Ovary (tissue), 9 donors: ENCODE data around the gene ABLIM1. TPM values are rescaled to one million over a fixed set of nuclear protein-coding genes. Genes with fewer than 3 reads are reported as not detected.

Source experiments
- DNase-seq, 5 donors: peaks; one replicate each; pipeline ENCODE4 v3.0.0-alpha.2; 2019 to 2020
- H3K27ac ChIP-seq, 2 donors: fragments of 200-600 bp; one replicate each; pipeline versions ENCODE4 v1.5.1 to v1.8.0; 2019 to 2022
- H3K27me3 ChIP-seq: fragments of 200-600 bp; one replicate; pipeline ENCODE4 v1.8.0; 2022
- H3K36me3 ChIP-seq: fragments of 200-600 bp; sonication (generic); one replicate; pipeline ENCODE4 v1.5.1; 2019
- H3K4me1 ChIP-seq: one replicate; pipeline ENCODE4 v1.8.1; 2013; ENCODE audit warnings: mild to moderate bottlenecking, moderate library complexity; ENCODE audit not compliant: insufficient read depth
- H3K4me3 ChIP-seq: fragments of 200-600 bp; sonication (generic); one replicate; pipeline ENCODE4 v1.5.1; 2017
- H3K9me3 ChIP-seq, 2 donors: fragments of 200-600 bp in 1 of 2; sonication (generic) in 1 of 2; one replicate each; pipeline versions ENCODE4 v1.5.1 to v1.8.1; 2013 to 2019; ENCODE audit warnings: mild to moderate bottlenecking in 1 of 2, moderate library complexity in 1 of 2
- CTCF ChIP-seq, 3 donors: fragments of 450-650 bp in 2 of 3; fragments of 200-600 bp in 1 of 3; IDR thresholded peaks; one replicate each; pipeline versions ENCODE4 v1.5.1 to v1.8.0; 2016 to 2022; ENCODE audit warnings: antibody characterized with exemption in 3 of 3, mild to moderate bottlenecking in 1 of 3
- EP300 ChIP-seq: sonication (generic); formaldehyde crosslinking; IDR thresholded peaks from one replicate; pipeline ENCODE4 v1.6.1; 2017; ENCODE audit warnings: antibody characterized with exemption
- POLR2A ChIP-seq: fragments of 450-650 bp; IDR thresholded peaks from one replicate; pipeline ENCODE4 v1.6.1; 2017; ENCODE audit warnings: antibody characterized with exemption, mild to moderate bottlenecking, moderate library complexity
- WGBS, 3 donors: extraction: QIAGEN DNeasy Blood & Tissue Kit in 1 of 3; methylation state at CpG; one replicate each; pipeline versions ENCODE4 v1.1.5 to v1.1.7; 2013 to 2017; 5-methylcytosine and 5-hydroxymethylcytosine counted together
- intact Hi-C, 4 donors: fragments of 100-400 bp; cut with DNase I; formaldehyde crosslinking; loops; one replicate each; pipeline versions ENCODE4 v1.11.0 to v1.15.1; 2022 to 2023
- polyA plus RNA-seq, 2 donors: library from polyadenylated mRNA; stranded (reverse); fragments of 200-250 nt in 1 of 2; fragments of 350-450 nt in 1 of 2; fragmentation: Illumina TruSeq in 1 of 2; extraction: RNeasy Lipid Tissue Mini Kit (QIAGEN cat#74804) in 1 of 2; gene quantifications; one replicate each; pipeline ENCODE4 v1.2.3, GENCODE V29; 2013 to 2014
- total RNA-seq, 7 donors: library from RNA; depleted of rRNA in 2 of 7; stranded (reverse); fragments of >200 nt in 2 of 7; fragmentation: NEBNext Ultra II Directional in 3 of 7; extraction: Animal tissue kit (Norgen Biotek cat#: 25700) in 3 of 7; gene quantifications; one replicate each; pipeline versions ENCODE4 v1.1.0 to v1.2.4, GENCODE V29; 2016 to 2023
- donor health status: DM: no; HTN: no; CAD: no; lungs with moderate emphysema.
- donor health status: DM: no; HTN: no; CAD: no.
- donor health status: Bipolar disorder and iron deficiency.
- donor health status: DM: yes; HTN: yes; CAD: no.
- donor health status: DM: no; HTN: no; CAD: no.
- donor health status: DM: yes; HTN: yes; CAD: no.

ABLIM1 gene
- total and polyA plus RNA-seq, 9 donors: 155 to 505 (median 283) TPM

GRCh38 chr10:114682121-114682520 lies 24.0 kb upstream of the ABLIM1 start:
- no peak for DNase-seq
- intact Hi-C loops: no loop called here
- Histone ChIP-seq H3K27ac (no peak overlapping the region), H3K4me3 (no peak overlapping the region), H3K27me3 (no peaks in the 10 kb centered on the region), H3K4me1 (peaks cover 2% of the 10 kb centered on the region), H3K9me3 (no peaks in the 10 kb centered on the region), H3K36me3 (no peaks in the 10 kb centered on the region)
- TF ChIP-seq POLR2A (no peak), CTCF (IDR thresholded peaks at IDR 0.05) (no peak), EP300 (no peak)
- WGBS, 3 donors: 5 to 14% (median 13%) methylated on average over 3 of the region's 3 CpGs

- TF ChIP-seq EP300 (no peak), CTCF (IDR thresholded peaks at IDR 0.05) (no peak), POLR2A (no peak)
- DNase-seq: no peak
- Histone ChIP-seq H3K36me3 (no peaks in the 10 kb centered on the region), H3K27me3 (no peaks in the 10 kb centered on the region), H3K4me3 (no peak overlapping the region), H3K4me1 (peaks cover 2% of the 10 kb centered on the region), H3K27ac (no peak overlapping the region), H3K9me3 (no peaks in the 10 kb centered on the region)
- intact Hi-C loops: no loop called here
- 50 to 66% (median 56%) methylated on average over 5 of the region's 5 CpGs for WGBS, 3 donors
Observed at GRCh38 chr10:114681542-114681941, 23.5 kb upstream of the ABLIM1 start.

- no peaks in the 10 kb centered on the region for H3K9me3 ChIP-seq
- DNase-seq: no peak
- intact Hi-C loops: no loop called here
- H3K36me3 ChIP-seq: no peaks in the 10 kb centered on the region
- H3K27ac ChIP-seq: no peak overlapping the region
- no peak overlapping the region for H3K4me3 ChIP-seq
- TF ChIP-seq EP300: no peak
- no peak for TF ChIP-seq POLR2A
- TF ChIP-seq CTCF (IDR thresholded peaks at IDR 0.05): no peak
- H3K4me1 ChIP-seq: peaks cover 2% of the 10 kb centered on the region
- 88 to 99% (median 92%) methylated on average over 3 of the region's 3 CpGs for WGBS, 3 donors
- no peaks in the 10 kb centered on the region for H3K27me3 ChIP-seq
Observed at GRCh38 chr10:114680543-114681117, 22.6 kb upstream of the ABLIM1 start.

GRCh38 chr10:114679552-114679951 lies 21.5 kb upstream of the ABLIM1 start:
- DNase-seq: no peak
- intact Hi-C loops: no loop called here
- TF ChIP-seq POLR2A: no peak
- TF ChIP-seq CTCF (IDR thresholded peaks at IDR 0.05): no peak
- Histone ChIP-seq H3K27me3 (no peaks in the 10 kb centered on the region), H3K9me3 (no peaks in the 10 kb centered on the region), H3K4me3 (no peak overlapping the region), H3K27ac (no peak overlapping the region), H3K36me3 (no peaks in the 10 kb centered on the region), H3K4me1 (peaks cover 2% of the 10 kb centered on the region)
- 96 to 99% (median 97%) methylated on average over 5 of the region's 5 CpGs for WGBS, 3 donors
